Posterior vena cava (tissue), 2 donors: ENCODE data around the gene THEMIS2. TPM values are rescaled to one million over a fixed set of nuclear protein-coding genes. Genes with fewer than 3 reads are reported as not detected.
A peak's percentile ranks its signal among the peaks of the same experiment; 100 is the strongest.
"Not testable (repeated sequence)": the region's sequence is repeated elsewhere in the genome, so short reads cannot be mapped to it uniquely, and the experiment has no call there.

Experiments
- DNase-seq: peaks from one replicate; pipeline ENCODE4 v3.0.0-alpha.2; 2020; ENCODE audit warnings: low spot score
- intact Hi-C, 2 donors: fragments of 100-400 bp; cut with DNase I; formaldehyde crosslinking; loops; one replicate each; pipeline versions ENCODE4 v1.14.1 to v1.14.2; 2022 to 2023
- long read RNA-seq, 2 donors: library from polyadenylated mRNA; unstranded; transcript quantifications; one replicate each; pipeline ENCODE4 v2.0.0, GENCODE V29; 2020 to 2021
- total RNA-seq, 2 donors: library from RNA; stranded (reverse); fragmentation: NEBNext Ultra II Directional; extraction: Animal tissue kit (Norgen Biotek cat#: 25700); gene quantifications; one replicate each; pipeline ENCODE4 v1.2.1, GENCODE V29; 2021
- donor health status: DM: yes; HTN: yes; CAD: no.
- donor health status: DM: yes; HTN: yes; CAD: no.

The THEMIS2 gene
- total RNA-seq: 10 to 100 TPM; 21.0 to 34.7 TPM
- long read RNA-seq, donor 1, transcript THEMIS2-202 (6 exons, 2,687 nt): major isoform, 5 of 14 reads
- long read RNA-seq, donor 1, partial matches to known transcripts: 4 of 14 reads
- long read RNA-seq, donor 1, other reads (novel, unspliced or antisense): 2 of 14 reads
- long read RNA-seq, donor 2, transcript THEMIS2-202 (6 exons, 2,687 nt): major isoform, 8 of 17 reads
- long read RNA-seq, donor 2, partial matches to known transcripts: 8 of 17 reads
- long read RNA-seq, donor 2, other reads (novel, unspliced or antisense): 1 of 17 reads

- peak; percentile 92 for DNase-seq
- intact Hi-C loops: no loop called here
Observed at GRCh38 chr1:27872059-27872801, at the start of gene THEMIS2. THEMIS2 (plus strand) TSS chr1:27872544; CDS start chr1:27872572, 28 bp downstream.

DNA sequence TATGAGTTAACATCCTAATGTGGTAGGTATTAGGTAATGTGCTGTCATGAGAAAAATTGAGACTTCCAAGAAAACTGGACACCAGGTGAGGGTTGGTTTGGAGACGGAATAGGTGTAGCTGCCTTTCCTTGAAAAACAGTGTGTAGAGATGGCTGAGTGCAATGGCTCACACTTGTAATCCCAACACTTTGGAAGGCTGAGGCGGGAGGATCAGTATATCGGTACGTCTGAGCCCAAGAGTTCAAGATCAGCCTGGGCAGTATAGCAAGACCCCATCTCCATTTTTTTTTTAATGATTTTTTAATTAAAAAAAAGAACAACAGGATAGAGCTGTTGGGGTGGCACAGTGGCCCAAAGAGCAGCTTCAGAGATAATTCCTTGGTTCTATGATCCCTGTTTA is 48.6 kb upstream of the THEMIS2 start:
- intact Hi-C loops: no loop called here
- no peak for DNase-seq

GRCh38 chr1:27824411-27824810 is 47.9 kb upstream of the THEMIS2 start:
- intact Hi-C loops: no loop called here
- DNase-seq: no peak

DNA sequence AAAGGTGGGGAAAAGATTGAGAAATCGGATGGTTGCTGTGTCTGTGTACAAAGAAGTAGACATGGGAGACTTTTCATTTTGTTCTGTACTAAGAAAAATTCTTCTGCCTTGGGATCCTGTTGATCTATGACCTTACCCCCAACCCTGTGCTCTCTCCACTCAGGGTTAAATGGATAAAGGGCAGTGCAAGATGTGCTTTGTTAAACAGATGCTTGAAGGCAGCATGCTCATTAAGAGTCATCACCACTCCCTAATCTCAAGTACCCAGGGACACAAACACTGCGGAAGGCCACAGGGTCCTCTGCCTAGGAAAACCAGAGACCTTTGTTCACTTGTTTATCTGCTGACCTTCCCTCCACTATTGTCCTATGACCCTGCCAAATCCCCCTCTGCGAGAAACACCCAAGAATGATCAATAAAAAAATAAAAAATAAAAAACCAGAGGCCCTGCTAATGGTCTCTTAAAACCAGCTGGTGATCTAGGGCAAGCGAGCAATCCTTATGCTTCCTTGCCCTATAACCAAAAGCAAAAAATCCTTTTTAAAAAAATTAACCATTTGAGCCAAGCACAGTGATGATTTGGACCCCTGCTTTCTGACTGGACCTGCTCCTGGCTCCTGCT is 42.9 kb upstream of the THEMIS2 start:
- intact Hi-C loops, DNase-seq: not testable (repeated sequence)

GRCh38 chr1:27830621-27831440 is 41.5 kb upstream of the THEMIS2 start, which contains the start of gene PPP1R8:
PPP1R8 (plus strand) TSS chr1:27830782; CDS start chr1:27830836, 54 bp downstream.
- peak; percentile 98 for DNase-seq
- intact Hi-C loops: no loop called here

DNA sequence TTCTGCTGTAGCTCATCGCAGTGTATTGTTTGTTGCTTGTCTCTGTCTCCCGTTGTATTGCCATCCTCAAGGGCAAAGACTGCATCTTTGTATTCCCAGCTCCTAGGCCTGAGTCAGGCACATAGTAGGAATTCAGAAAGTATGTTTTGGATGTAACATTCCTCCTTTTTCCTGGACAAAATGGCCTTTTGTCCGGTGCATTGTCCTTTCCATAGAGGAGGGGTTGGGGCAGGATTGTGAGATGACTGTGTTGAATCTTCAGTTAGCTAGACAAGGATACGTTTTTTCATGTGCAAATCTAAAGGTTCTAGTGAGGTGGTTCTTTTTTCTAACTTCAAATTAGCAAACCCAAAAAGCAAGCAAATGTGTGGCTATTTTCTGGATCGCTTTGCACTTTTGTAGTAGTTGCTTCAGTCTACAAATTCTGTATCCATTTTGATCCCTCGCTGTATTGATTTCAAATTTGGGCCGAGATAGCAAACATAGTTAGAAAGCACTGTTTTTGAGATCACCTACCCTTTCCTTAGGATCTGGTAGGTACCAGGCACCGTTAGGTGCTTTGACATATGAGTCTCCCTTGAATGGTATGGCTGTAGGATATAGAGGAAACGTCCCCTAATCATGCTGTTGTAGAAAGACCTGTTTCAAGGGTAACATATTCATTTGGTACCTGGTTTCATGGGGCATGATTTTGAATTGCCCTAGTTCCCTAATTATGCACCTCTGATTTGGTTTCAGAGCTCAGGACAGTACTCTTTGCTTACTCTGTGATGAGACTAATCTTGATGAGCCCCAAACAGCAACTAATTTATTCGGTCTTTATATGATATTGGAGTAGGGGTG is 40.6 kb upstream of the THEMIS2 start:
- DNase-seq: no peak
- intact Hi-C loops: no loop called here

DNA sequence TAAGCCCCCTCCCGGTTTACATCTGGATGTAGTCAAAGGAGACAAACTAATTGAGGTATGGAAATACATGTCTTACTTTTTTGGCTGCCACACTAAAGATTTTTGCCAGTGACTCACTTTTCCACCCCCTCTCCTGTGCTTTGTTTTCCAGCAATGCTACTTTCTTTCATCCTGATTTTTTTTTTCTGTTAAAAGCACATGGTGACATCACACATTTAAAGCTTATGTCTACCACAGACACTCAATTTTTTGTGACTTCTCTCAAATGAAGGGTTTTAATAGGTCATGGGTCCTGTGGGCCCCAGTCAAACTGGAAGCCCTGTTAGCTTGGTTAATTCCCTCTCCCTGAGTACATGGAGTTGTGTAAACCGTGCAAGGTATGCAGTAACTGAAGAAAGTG is 39.6 kb upstream of the THEMIS2 start:
- intact Hi-C loops: no loop called here
- DNase-seq: no peak

- intact Hi-C loops: no loop called here
Observed at GRCh38 chr1:27833470-27833869, 38.9 kb upstream of the THEMIS2 start.

GRCh38 chr1:27835046-27835445 is 37.3 kb upstream of the THEMIS2 start:
- intact Hi-C loops: no loop called here
- DNase-seq: no peak

More at GRCh38 chr1:27833470-27833869, 38.9 kb upstream of the THEMIS2 start:
- no peak for DNase-seq

- intact Hi-C loops: no loop called here
- no peak for DNase-seq
Observed at GRCh38 chr1:27835501-27835900, 36.8 kb upstream of the THEMIS2 start.

GRCh38 chr1:27849951-27850350 is 22.4 kb upstream of the THEMIS2 start:
- intact Hi-C loops: no loop called here

GRCh38 chr1:27855085-27855484 is 17.3 kb upstream of the THEMIS2 start:
- no peak for DNase-seq
- intact Hi-C loops: no loop called here

More at GRCh38 chr1:27849951-27850350, 22.4 kb upstream of the THEMIS2 start:
- DNase-seq: no peak

DNA sequence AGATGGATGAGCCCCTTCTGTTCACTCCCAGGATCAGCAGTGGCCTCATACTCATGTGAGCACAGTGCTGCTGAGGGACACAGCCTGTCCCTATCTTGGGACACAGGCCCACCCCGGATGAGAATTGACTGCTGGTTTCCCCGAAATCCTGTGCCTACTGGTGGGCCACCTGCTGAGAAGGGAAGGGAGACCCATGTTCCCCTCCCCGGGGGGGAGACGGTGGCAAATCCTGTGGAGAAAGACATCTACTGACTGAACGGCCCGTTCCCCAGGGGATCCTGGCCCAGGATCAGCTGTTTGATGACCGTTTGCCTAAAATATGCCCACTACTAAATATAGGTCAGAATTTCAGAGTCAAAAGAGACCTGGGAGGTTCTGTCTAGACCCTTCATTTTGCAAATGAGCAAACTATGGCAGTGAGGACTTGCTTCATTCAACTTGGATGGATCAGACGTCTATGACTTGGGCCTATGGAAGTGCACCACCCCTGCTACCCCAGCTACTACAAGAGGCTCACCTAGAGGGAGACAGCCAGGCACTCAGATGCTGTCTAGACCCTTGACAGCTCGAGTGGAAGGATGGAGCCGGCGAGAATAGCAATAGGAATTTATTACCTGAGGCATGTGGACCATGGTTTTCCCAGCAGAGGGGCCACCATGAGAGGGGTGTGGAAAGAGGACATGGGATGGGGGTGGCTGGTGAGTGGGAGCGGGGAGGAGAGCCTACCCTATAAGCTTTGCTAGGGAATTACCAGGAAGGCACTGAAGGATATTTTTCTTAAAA is 15.6 kb upstream of the THEMIS2 start:
- DNase-seq: no peak
- intact Hi-C loops: no loop called here

GRCh38 chr1:27857552-27857951 is 14.8 kb upstream of the THEMIS2 start:
- intact Hi-C loops, DNase-seq: not testable (repeated sequence)

DNA sequence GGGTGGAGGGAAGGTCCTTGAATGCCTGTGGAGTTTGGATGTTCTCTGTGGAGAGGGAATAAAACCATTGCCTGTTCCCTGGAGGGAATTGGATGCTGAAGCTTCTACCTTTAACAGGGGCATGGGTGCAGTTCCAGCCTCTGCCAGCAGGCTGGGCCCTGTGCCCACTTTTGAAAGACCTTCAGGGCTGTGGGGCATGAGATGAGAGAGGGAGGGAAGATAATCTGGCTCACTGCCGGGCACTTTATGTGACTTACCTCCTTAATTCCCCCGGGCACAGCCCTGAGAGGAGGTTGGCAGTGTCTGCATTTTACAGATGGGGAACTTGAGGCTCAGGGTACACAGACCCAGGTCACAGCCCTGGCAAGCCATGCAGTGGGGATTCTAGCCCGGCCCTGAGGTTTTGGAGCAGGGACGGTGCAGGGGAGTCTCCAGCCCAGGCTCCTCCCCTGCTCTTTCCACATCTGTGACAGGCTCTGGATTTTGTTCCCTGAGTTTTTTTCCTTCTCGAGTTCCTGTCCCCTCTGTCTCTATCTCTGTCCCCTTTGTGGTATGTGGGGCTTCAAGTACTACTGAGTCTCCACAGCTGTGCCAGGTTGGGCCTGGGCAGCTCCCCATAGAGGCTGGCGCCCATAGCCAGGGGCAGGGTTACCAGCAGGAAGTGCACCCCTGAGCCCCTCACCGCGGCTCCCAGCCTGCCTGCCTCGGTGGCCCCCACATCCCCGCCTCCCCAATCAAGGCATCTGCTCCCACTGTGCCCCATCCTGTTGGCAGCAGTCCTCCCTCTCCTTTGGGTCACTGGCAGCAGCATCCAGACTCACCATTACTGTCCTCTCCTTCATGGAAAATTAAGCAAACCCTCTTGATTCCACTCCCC is 14.0 kb upstream of the THEMIS2 start:
- intact Hi-C loops: no loop called here
- peak; percentile 96 for DNase-seq

DNA sequence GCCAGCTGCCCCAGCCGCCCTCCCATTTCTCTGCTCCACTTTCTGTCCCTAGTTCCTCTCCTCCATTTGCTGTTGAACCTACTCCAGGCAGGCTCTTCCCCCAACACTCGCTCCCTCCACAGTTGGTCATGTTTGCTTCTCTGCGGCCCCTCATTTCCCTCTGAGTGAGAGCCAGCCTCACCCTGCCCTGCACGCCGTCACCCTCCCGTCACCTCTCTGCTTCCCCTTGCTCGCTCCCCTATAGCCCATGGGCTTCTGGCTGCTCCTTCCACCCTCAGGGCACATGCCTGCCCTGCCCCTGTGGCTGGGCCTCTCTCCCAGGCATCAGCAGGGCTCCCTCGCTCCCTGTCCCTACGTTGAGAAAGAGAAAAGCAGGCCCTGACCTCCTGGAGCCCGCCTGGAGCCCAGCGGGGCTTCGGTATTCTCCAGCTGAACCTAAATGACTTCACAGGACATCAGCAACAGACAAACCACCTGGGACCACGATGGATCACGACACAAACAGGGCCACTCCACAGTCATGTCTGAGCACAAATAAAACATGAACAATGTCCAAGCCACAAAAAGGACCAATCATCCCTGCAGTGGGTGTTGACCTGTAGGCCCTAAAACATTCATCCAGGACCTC is 13.3 kb upstream of the THEMIS2 start:
- intact Hi-C loops: no loop called here
- DNase-seq: no peak
